Mesodermal cell (in vitro differentiated cells): Measurements from ENCODE around the gene PGLYRP2.

Source experiments
- H3K27ac ChIP-seq: 2 replicates; pipeline ENCODE4 v1.7.0; 2013; ENCODE audit warnings: mild to moderate bottlenecking, low read depth, low read length, moderate library complexity; ENCODE audit not compliant: severe bottlenecking
- H3K36me3 ChIP-seq: 2 replicates; pipeline ENCODE4 v1.7.1; 2013; ENCODE audit warnings: mild to moderate bottlenecking, low read length, moderate library complexity; ENCODE audit not compliant: control insufficient read depth, insufficient read depth
- H3K4me1 ChIP-seq: one replicate; pipeline ENCODE4 v1.7.1; 2013; ENCODE audit warnings: mild to moderate bottlenecking, low read length; ENCODE audit not compliant: insufficient read depth, control insufficient read depth, poor library complexity, severe bottlenecking
- H3K4me3 ChIP-seq: 2 replicates; pipeline ENCODE4 v1.7.0; 2013; ENCODE audit warnings: low read length, control low read depth, mild to moderate bottlenecking; ENCODE audit not compliant: insufficient read depth, poor library complexity, severe bottlenecking; ENCODE audit errors: extremely low read depth
- H3K9me3 ChIP-seq: 2 replicates; pipeline ENCODE4 v1.7.1; 2013; ENCODE audit warnings: mild to moderate bottlenecking, low read length, moderate library complexity; ENCODE audit not compliant: control insufficient read depth
- WGBS, 2 experiments: methylation state at CpG; one replicate each; pipeline ENCODE4 v1.1.5; 2013; ENCODE audit warnings: missing lambda C conversion rate in 2 of 2; ENCODE audit not compliant: insufficient coverage in 2 of 2; 5-methylcytosine and 5-hydroxymethylcytosine counted together

The PGLYRP2 gene

GRCh38 chr19:15466851-15467733 lies 12.2 kb downstream of the PGLYRP2 start:
- H3K36me3 ChIP-seq = no peaks in the 10 kb centered on the region
- H3K9me3 ChIP-seq = peaks cover 6% of the 10 kb centered on the region
- WGBS, 2 experiments = 60 to 61% methylated on average over 7 to 8 of the region's 8 CpGs
- H3K4me1 ChIP-seq = no peaks in the 10 kb centered on the region
- no peak overlapping the region for H3K27ac ChIP-seq
- H3K4me3 ChIP-seq = no peak overlapping the region

DNA sequence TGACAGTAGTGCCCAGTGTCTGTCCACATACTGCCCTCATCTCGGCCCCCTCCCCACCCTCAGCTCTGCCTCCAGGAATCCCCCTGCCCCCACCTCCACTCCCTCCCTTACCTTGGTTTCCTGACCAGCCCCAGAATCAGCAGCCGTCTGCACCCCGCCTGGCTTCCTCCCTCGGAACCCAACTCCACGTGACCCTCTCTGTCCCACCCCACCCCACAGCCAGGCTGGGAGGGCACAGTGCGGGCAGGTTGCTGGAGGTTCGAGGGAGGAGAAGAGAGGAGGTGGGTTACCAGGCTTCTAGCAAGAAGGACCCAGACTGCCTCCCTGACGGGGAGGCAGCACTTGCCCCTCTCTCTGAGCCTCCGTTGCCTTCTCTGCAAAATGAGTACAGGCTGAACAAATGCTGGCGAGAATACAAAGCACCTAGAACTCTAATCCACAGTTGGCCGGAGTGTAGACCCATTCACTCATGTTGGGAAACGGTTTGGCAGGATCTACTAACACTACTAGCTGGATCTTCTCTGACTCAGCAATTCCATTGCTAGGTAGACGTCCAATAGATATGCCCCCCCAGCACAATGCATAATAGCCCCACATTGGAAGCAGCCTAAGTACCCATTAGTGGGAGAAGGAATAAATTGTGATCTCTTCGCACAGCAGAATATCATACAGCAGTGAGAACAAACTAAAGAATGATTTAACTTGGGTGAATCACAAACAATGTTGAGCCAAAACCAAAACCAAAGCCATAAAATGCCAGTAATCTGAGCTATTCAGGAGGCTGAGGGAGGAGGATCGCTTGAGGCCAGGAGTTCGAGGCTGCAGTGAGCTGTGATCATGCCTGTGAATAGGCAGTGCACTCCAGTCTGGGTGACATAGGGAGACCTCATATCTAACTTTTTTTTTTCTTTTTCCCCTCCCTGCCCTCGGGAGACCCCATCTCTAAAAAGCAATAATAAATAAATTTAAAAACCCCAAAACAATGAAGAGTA lies 14.6 kb downstream of the PGLYRP2 start, which contains the start of gene RASAL3:
Gene RASAL3 (minus strand): TSS at position 151 of the 992 bp plus-strand sequence. CDS start 186 bp downstream, outside the sequence.
- no peaks in the 10 kb centered on the region for H3K36me3 ChIP-seq
- 67 to 78% methylated on average over 8 to 11 of the region's 17 CpGs for WGBS, 2 experiments
- H3K27ac ChIP-seq = no peak within 1 kb of the TSS
- no peaks in the 10 kb centered on the region for H3K4me1 ChIP-seq
- no peaks in the 10 kb centered on the region for H3K9me3 ChIP-seq
- H3K4me3 ChIP-seq = no peak within 1 kb of the TSS

GRCh38 chr19:15463861-15464371 lies 15.4 kb downstream of the PGLYRP2 start:
- Histone ChIP-seq H3K27ac (no peak overlapping the region), H3K4me3 (no peak overlapping the region), H3K9me3 (no peaks in the 10 kb centered on the region), H3K36me3 (no peaks in the 10 kb centered on the region), H3K4me1 (no peaks in the 10 kb centered on the region)
- 82 to 89% methylated on average over 9 to 17 of the region's 25 CpGs for WGBS, 2 experiments

- Histone ChIP-seq H3K36me3 (no peaks in the 10 kb centered on the region), H3K4me3 (no peak overlapping the region), H3K4me1 (no peaks in the 10 kb centered on the region), H3K9me3 (no peaks in the 10 kb centered on the region), H3K27ac (no peak overlapping the region)
- WGBS, 2 experiments = 83 to 85% methylated on average over 1 to 2 of the region's 2 CpGs
These were observed 17.6 kb downstream of the PGLYRP2 start for GRCh38 chr19:15461694-15462093.

GRCh38 chr19:15457701-15458484 lies 21.4 kb downstream of the PGLYRP2 start:
- H3K4me3 ChIP-seq = no peak overlapping the region
- H3K4me1 ChIP-seq = no peaks in the 10 kb centered on the region
- no peak overlapping the region for H3K27ac ChIP-seq
- H3K9me3 ChIP-seq = no peaks in the 10 kb centered on the region
- H3K36me3 ChIP-seq = no peaks in the 10 kb centered on the region
- WGBS, 2 experiments = 36 to 41% methylated on average over 30 to 47 of the region's 54 CpGs

DNA sequence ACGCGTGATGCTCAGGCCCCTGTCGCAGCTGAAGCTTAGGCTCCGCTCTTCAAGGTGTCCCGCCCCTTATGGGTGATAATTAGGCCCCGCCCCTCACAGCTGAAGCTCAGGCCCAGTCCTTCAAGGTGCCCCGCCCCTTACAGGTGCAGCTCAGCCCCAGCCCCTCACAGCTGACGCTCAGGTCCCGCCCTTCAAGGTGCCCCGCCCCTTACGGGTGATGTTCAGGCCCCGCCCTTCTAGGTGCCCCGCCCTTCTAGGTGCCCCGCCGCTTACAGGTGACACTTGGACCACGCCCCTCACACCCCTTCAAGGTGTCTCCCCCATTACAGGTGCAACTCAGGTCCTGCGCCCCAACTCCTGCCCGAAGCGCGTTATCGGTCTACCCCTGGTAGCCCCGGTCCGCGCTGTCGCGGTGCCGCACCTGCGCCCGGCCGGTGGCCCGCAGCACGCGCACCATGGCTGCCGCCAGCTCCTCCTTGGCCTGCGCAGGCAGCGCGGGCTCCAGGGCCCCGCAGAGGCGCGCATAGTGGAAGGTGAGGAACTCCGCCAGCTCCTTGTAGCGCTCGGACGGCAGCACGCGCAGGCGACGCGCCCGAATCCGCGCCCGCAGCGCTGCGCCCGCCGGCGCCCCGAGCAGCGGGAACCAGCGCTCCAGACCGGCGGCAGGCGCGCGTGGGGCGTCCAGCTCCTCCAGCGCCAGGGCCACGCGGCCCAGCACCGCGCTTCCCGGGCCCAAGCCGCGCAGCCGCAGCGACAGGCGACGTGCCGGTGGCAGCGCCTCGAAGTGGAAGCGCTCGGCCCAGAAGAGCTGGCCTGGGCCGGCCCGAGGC lies 22.2 kb downstream of the PGLYRP2 start:
- H3K4me1 ChIP-seq = no peaks in the 10 kb centered on the region
- H3K4me3 ChIP-seq = no peak overlapping the region
- WGBS, 2 experiments = 7 to 10% methylated on average over 73 to 75 of the region's 86 CpGs
- H3K27ac ChIP-seq = no peak overlapping the region
- H3K36me3 ChIP-seq = no peaks in the 10 kb centered on the region
- no peaks in the 10 kb centered on the region for H3K9me3 ChIP-seq

DNA sequence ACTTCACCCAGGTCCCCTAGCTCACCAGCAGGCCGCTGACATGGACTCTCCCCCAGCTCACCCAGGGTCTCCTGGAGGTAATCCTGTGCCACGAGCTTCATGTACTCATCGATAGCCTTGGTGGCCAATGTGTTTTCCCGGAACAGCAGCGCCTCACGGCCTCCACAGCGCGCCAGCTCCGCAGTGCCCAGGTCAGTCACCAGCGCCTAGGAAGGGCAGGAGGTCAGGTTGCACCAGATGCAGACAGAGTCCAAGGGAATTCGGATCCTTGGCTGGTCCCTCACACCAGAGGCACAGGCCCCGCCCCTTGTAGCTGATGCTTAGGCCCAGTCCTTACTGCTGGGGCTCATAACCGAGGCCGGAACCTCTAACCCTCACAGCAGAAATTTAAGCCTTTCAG lies 22.9 kb downstream of the PGLYRP2 start:
- H3K4me1 ChIP-seq = no peaks in the 10 kb centered on the region
- no peak overlapping the region for H3K27ac ChIP-seq
- no peaks in the 10 kb centered on the region for H3K9me3 ChIP-seq
- 71 to 76% methylated on average over 10 to 14 of the region's 14 CpGs for WGBS, 2 experiments
- H3K4me3 ChIP-seq = no peak overlapping the region
- no peaks in the 10 kb centered on the region for H3K36me3 ChIP-seq

DNA sequence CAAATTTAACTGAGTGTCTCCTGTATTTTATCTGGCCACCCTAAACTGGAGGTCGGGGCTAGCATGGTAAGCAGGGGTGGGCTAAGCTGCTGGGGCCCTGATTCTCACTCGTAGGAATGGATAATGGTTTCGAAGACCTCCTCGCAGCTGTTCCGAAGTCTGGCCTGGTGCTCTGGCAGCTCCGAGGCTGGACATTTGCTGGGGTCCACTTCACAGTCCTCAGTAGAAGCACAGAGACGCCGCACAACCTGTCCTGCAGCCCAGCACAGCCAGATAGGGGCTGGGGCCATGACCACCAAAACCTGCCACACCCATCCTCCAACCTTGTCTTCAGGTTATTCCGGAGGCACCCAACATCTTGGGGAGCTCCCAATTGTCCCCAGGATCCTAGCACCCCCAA lies 23.3 kb downstream of the PGLYRP2 start:
- 81 to 88% methylated on average over 7 to 8 of the region's 9 CpGs for WGBS, 2 experiments
- H3K4me1 ChIP-seq = no peaks in the 10 kb centered on the region
- H3K36me3 ChIP-seq = no peaks in the 10 kb centered on the region
- H3K27ac ChIP-seq = no peak overlapping the region
- no peaks in the 10 kb centered on the region for H3K9me3 ChIP-seq
- H3K4me3 ChIP-seq = no peak overlapping the region

- Histone ChIP-seq H3K27ac (no peak overlapping the region), H3K9me3 (no peaks in the 10 kb centered on the region), H3K4me1 (no peaks in the 10 kb centered on the region), H3K4me3 (no peak overlapping the region), H3K36me3 (no peaks in the 10 kb centered on the region)
- 87 to 92% methylated on average over 14 to 16 of the region's 17 CpGs for WGBS, 2 experiments
These were observed 25.1 kb downstream of the PGLYRP2 start for GRCh38 chr19:15453906-15454860.
